Thymus (tissue), 11 donors: Measurements from ENCODE around the gene IL23R. TPM values are rescaled to one million over a fixed set of nuclear protein-coding genes. Genes with fewer than 3 reads are reported as not detected.
A peak's percentile ranks its signal among the peaks of the same experiment; 100 is the strongest.

Experiments used
- DNase-seq, 9 donors: peaks; one replicate each; pipeline ENCODE4 v3.0.0-alpha.2; 2013; ENCODE audit warnings: low spot score in 9 of 9, low read depth in 6 of 9, missing footprints in 1 of 9
- H3K27ac ChIP-seq, 2 donors: one replicate each; pipeline ENCODE4 v1.5.1; 2013; ENCODE audit warnings: control low read depth in 1 of 2, low read depth in 1 of 2, low read length in 1 of 2, mild to moderate bottlenecking in 1 of 2, moderate library complexity in 1 of 2
- H3K27me3 ChIP-seq, 2 donors: one replicate each; pipeline ENCODE4 v1.5.1; 2013; ENCODE audit warnings: low read length in 1 of 2; ENCODE audit not compliant: control insufficient read depth in 2 of 2, insufficient read depth in 1 of 2
- H3K36me3 ChIP-seq, 2 donors: one replicate each; pipeline ENCODE4 v1.5.1; 2013; ENCODE audit warnings: low read length in 1 of 2, mild to moderate bottlenecking in 1 of 2, moderate library complexity in 1 of 2; ENCODE audit not compliant: control insufficient read depth in 2 of 2, insufficient read depth in 2 of 2
- H3K4me1 ChIP-seq, 2 donors: one replicate each; pipeline ENCODE4 v1.5.1; 2013; ENCODE audit warnings: low read length in 2 of 2; ENCODE audit not compliant: control insufficient read depth in 2 of 2, insufficient read depth in 2 of 2
- H3K4me3 ChIP-seq, 2 donors: one replicate each; pipeline ENCODE4 v1.5.1; 2013; ENCODE audit warnings: low read length in 2 of 2, control low read depth in 1 of 2, mild to moderate bottlenecking in 1 of 2
- H3K9me3 ChIP-seq, 2 donors: one replicate each; pipeline ENCODE4 v1.5.1; 2013; ENCODE audit warnings: low read length in 1 of 2, mild to moderate bottlenecking in 1 of 2; ENCODE audit not compliant: control insufficient read depth in 2 of 2, insufficient read depth in 1 of 2
- WGBS: extraction: QIAGEN DNeasy Blood & Tissue Kit; methylation state at CpG from one replicate; pipeline ENCODE4 v1.1.7; 2013; 5-methylcytosine and 5-hydroxymethylcytosine counted together
- polyA plus RNA-seq: library from polyadenylated mRNA; stranded (reverse); fragments of 200-250 nt; gene quantifications from one replicate; pipeline ENCODE4 v1.2.3, GENCODE V29; 2013
- total RNA-seq: library from RNA; stranded (reverse); fragments of 120-200 nt; gene quantifications from one replicate; pipeline ENCODE4 v1.2.4, GENCODE V29; 2013
- donor health status: healthy.

Gene IL23R
- total and polyA plus RNA-seq, 2 donors = 0.14 to 0.57 TPM

GRCh38 chr1:67213948-67214347 lies 47.7 kb downstream of the IL23R start:
- no peaks in the 10 kb centered on the region for H3K36me3 ChIP-seq
- no peak overlapping the region for H3K27ac ChIP-seq
- DNase-seq = no peak
- H3K4me3 ChIP-seq = no peak overlapping the region
- H3K27me3 ChIP-seq = no peaks in the 10 kb centered on the region
- H3K9me3 ChIP-seq = no peaks in the 10 kb centered on the region
- H3K4me1 ChIP-seq = peaks cover 0 to 6% of the 10 kb centered on the region in 2 donors
- WGBS = 94% methylated on average over 1 of the region's 1 CpG

- WGBS = 94% methylated on average over 11 of the region's 11 CpGs
- DNase-seq = peak in 4 of 9 donors; percentile 19 to 60 (median 36)
Observed at GRCh38 chr1:67214420-67215174, 48.3 kb downstream of the IL23R start.

GRCh38 chr1:67216401-67216800 lies 50.1 kb downstream of the IL23R start:
- no peaks in the 10 kb centered on the region for H3K36me3 ChIP-seq
- 89% methylated on average over 1 of the region's 1 CpG for WGBS
- H3K9me3 ChIP-seq = no peaks in the 10 kb centered on the region

More at GRCh38 chr1:67214420-67215174, 48.3 kb downstream of the IL23R start:
- Histone ChIP-seq H3K27ac (no peak overlapping the region), H3K4me1 (peaks cover 0 to 6% of the 10 kb centered on the region in 2 donors), H3K27me3 (no peaks in the 10 kb centered on the region), H3K36me3 (no peaks in the 10 kb centered on the region), H3K4me3 (no peak overlapping the region), H3K9me3 (no peaks in the 10 kb centered on the region)

GRCh38 chr1:67217417-67217816 lies 51.2 kb downstream of the IL23R start:
- DNase-seq = no peak
- Histone ChIP-seq H3K4me1 (peaks cover 0 to 3% of the 10 kb centered on the region in 2 donors), H3K9me3 (no peaks in the 10 kb centered on the region), H3K4me3 (no peak overlapping the region), H3K27me3 (no peaks in the 10 kb centered on the region), H3K36me3 (no peaks in the 10 kb centered on the region), H3K27ac (no peak overlapping the region)
- whole genome bisulfite sequencing = 96% methylated on average over 1 of the region's 1 CpG

More at GRCh38 chr1:67216401-67216800, 50.1 kb downstream of the IL23R start:
- H3K4me1 ChIP-seq = peaks cover 0 to 6% of the 10 kb centered on the region in 2 donors
- no peak overlapping the region for H3K27ac ChIP-seq
- H3K27me3 ChIP-seq = no peaks in the 10 kb centered on the region
- no peak for DNase-seq
- H3K4me3 ChIP-seq = no peak overlapping the region

- WGBS = 88% methylated on average over 1 of the region's 1 CpG
- no peak for DNase-seq
- H3K9me3 ChIP-seq = no peaks in the 10 kb centered on the region
- H3K4me1 ChIP-seq = no peaks in the 10 kb centered on the region
- H3K36me3 ChIP-seq = no peaks in the 10 kb centered on the region
- no peak overlapping the region for H3K27ac ChIP-seq
- no peak overlapping the region for H3K4me3 ChIP-seq
- H3K27me3 ChIP-seq = no peaks in the 10 kb centered on the region
Observed at GRCh38 chr1:67217938-67218337, 51.7 kb downstream of the IL23R start.

GRCh38 chr1:67224856-67225255 lies 58.6 kb downstream of the IL23R start:
- DNase-seq = no peak
- Histone ChIP-seq H3K9me3 (no peaks in the 10 kb centered on the region), H3K36me3 (no peaks in the 10 kb centered on the region), H3K4me1 (no peaks in the 10 kb centered on the region), H3K27me3 (no peaks in the 10 kb centered on the region), H3K4me3 (no peak overlapping the region), H3K27ac (no peak overlapping the region)
- WGBS = 96% methylated on average over 2 of the region's 2 CpGs

- H3K27me3 ChIP-seq = no peaks in the 10 kb centered on the region
- no peaks in the 10 kb centered on the region for H3K4me1 ChIP-seq
- no peaks in the 10 kb centered on the region for H3K36me3 ChIP-seq
- no peak for DNase-seq
- H3K9me3 ChIP-seq = no peaks in the 10 kb centered on the region
- WGBS = 91% methylated on average over 3 of the region's 3 CpGs
- peak overlapping the region; percentile 62 to 68 for H3K27ac ChIP-seq
- no peak overlapping the region for H3K4me3 ChIP-seq
Observed at GRCh38 chr1:67226688-67227087, 60.4 kb downstream of the IL23R start.

GRCh38 chr1:67227196-67227595 lies 60.9 kb downstream of the IL23R start:
- Histone ChIP-seq H3K27me3 (no peaks in the 10 kb centered on the region), H3K27ac (peak overlapping the region in 1 of 2 donors; percentile 62), H3K4me3 (no peak overlapping the region), H3K9me3 (no peaks in the 10 kb centered on the region), H3K4me1 (no peaks in the 10 kb centered on the region), H3K36me3 (no peaks in the 10 kb centered on the region)
- no peak for DNase-seq
- WGBS = 93% methylated on average over 1 of the region's 1 CpG

- no peaks in the 10 kb centered on the region for H3K9me3 ChIP-seq
- DNase-seq = no peak
- no peak overlapping the region for H3K27ac ChIP-seq
- H3K27me3 ChIP-seq = no peaks in the 10 kb centered on the region
- no peaks in the 10 kb centered on the region for H3K4me1 ChIP-seq
- H3K4me3 ChIP-seq = no peak overlapping the region
- no peaks in the 10 kb centered on the region for H3K36me3 ChIP-seq
Observed at GRCh38 chr1:67228791-67229190, 62.5 kb downstream of the IL23R start.
